ENCODE data around the gene GLI3. TPM values are rescaled to one million over a fixed set of nuclear protein-coding genes. Genes with fewer than 3 reads are reported as not detected.
A peak's percentile ranks its signal among the peaks of the same experiment; 100 is the strongest.

The GLI3 gene
- total RNA-seq, 4 donors from 2014 or later = 23.1 to 41.3 (median 24.6) TPM

DNA sequence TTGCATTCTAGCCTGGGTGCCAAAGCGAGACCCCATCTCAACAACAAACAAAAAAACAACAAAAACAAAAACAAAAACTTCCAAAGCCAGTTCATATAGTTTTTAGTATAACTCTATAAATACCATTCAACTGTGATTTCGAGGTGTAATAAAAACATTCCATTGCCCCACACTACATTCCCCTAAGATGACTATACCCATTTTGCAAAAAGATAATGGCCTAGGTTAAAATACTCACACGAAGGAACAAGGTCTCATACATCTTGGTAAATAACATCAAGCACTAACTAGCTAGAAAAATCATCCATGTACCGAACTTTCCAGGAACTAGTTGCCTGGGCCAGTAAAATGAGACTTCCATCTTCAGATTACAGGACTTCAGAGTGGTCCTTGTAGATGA is 55.4 kb downstream of the GLI3 start:
- WGBS = 79% methylated on average over 4 of the region's 4 CpGs
- DNase-seq (ENCODE audit: low spot score in 2 of 2) = no peak
- TF ChIP-seq, protein P1, sequence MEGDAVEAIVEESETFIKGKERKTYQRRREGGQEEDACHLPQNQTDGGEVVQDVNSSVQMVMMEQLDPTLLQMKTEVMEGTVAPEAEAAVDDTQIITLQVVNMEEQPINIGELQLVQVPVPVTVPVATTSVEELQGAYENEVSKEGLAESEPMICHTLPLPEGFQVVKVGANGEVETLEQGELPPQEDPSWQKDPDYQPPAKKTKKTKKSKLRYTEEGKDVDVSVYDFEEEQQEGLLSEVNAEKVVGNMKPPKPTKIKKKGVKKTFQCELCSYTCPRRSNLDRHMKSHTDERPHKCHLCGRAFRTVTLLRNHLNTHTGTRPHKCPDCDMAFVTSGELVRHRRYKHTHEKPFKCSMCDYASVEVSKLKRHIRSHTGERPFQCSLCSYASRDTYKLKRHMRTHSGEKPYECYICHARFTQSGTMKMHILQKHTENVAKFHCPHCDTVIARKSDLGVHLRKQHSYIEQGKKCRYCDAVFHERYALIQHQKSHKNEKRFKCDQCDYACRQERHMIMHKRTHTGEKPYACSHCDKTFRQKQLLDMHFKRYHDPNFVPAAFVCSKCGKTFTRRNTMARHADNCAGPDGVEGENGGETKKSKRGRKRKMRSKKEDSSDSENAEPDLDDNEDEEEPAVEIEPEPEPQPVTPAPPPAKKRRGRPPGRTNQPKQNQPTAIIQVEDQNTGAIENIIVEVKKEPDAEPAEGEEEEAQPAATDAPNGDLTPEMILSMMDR (IDR thresholded peaks at IDR 0.05) = no peak
- no peak for TF ChIP-seq POLR2AphosphoS5 (IDR thresholded peaks at IDR 0.05)
- no peak for TF ChIP-seq POLR2A (IDR thresholded peaks at IDR 0.05)
- TF ChIP-seq EP300 (IDR thresholded peaks at IDR 0.05) = no peak

GRCh38 chr7:42180806-42181205 is 56.2 kb downstream of the GLI3 start:
- H3K36me3 ChIP-seq = no peaks in the 10 kb centered on the region
- H3K4me3 ChIP-seq = no peak overlapping the region
- no peak overlapping the region for H3K27ac ChIP-seq
- no peak for TF ChIP-seq EP300 (IDR thresholded peaks at IDR 0.05)
- no peak for TF ChIP-seq POLR2A (IDR thresholded peaks at IDR 0.05)
- TF ChIP-seq, protein P1 (IDR thresholded peaks at IDR 0.05) = no peak
- TF ChIP-seq POLR2AphosphoS5 (IDR thresholded peaks at IDR 0.05) = no peak
- DNase-seq (ENCODE audit: low spot score in 2 of 2) = no peak
- 54% methylated on average over 2 of the region's 2 CpGs for WGBS
- H3K4me1 ChIP-seq = peaks cover 25% of the 10 kb centered on the region
- H3K27me3 ChIP-seq = no peaks in the 10 kb centered on the region
- H3K9me3 ChIP-seq = no peaks in the 10 kb centered on the region

More for the DNA sequence above, 55.4 kb downstream of the GLI3 start:
- Histone ChIP-seq H3K4me3 (no peak overlapping the region), H3K36me3 (no peaks in the 10 kb centered on the region), H3K27ac (no peak overlapping the region), H3K4me1 (peaks cover 18% of the 10 kb centered on the region), H3K9me3 (no peaks in the 10 kb centered on the region), H3K27me3 (no peaks in the 10 kb centered on the region)

DNA sequence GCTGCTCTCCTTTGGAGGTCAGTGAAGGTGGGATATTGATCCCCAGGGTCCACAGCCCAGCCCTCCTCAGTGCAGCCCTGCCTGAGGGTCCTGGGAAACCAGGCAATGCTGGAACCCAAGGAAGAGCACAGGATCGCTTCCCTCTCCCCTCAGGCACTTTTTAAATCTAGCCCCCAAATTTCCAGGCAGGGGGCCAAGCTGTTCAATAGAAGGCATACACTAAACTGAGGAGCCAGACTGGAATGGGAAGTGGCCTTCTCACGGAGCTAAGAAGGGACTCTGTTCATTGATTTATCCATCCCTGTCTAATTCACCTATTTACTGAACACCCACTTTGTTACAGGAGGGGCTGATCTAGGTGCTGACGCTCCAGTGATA is 60.3 kb downstream of the GLI3 start:
- Histone ChIP-seq H3K9me3 (no peaks in the 10 kb centered on the region), H3K27ac (peak overlapping the region; percentile 5), H3K4me1 (peaks cover 25% of the 10 kb centered on the region), H3K27me3 (no peaks in the 10 kb centered on the region), H3K36me3 (no peaks in the 10 kb centered on the region), H3K4me3 (no peak overlapping the region)
- no peak for DNase-seq (ENCODE audit: low spot score in 2 of 2)
- no peak for TF ChIP-seq EP300 (IDR thresholded peaks at IDR 0.05)
- no peak for TF ChIP-seq POLR2AphosphoS5 (IDR thresholded peaks at IDR 0.05)
- TF ChIP-seq POLR2A (IDR thresholded peaks at IDR 0.05) = no peak
- TF ChIP-seq, protein P1 (IDR thresholded peaks at IDR 0.05) = no peak
- 63% methylated on average over 3 of the region's 3 CpGs for WGBS

DNA sequence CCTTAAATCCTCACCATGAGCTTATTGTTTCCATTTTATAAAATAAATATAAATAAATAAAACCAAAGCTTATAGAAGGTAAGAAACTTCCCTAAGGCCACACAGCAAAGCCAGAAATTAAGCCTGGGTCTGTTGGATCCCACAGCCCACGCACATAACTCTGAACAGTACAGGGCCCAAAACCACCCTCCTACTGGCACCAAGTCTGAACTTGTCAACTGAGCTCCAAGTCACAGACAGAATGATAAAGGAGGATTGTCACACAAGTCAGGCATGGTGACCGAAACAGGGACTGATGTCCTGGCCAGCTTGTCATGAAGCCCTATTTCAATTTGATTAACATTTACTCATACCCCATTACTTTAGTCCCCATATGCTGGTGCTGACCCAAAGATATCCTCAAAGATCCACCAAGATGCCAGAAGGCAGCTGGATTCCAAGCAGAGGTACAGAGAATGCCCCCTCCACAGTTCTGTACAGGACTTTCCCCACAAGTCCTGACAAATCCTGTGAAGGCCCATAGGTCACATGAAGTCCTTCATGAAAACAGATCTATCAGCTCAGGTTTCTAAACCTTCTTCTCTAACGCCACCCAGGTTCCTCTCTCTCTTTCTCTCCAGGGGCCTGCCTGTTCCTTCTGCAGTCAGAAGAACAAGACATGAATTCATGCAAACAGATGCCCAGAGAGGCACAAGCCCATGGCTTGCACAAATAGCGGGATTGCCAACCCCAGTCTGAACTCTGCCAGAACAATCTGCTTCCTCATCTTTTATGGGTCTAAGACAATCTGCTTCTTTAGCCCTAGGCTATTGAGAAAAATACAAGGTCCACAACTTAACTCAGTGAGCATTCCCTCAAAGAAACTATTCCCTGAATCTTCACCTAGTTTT is 60.9 kb downstream of the GLI3 start:
- 34% methylated on average over 4 of the region's 4 CpGs for WGBS
- Histone ChIP-seq H3K4me3 (no peak overlapping the region), H3K36me3 (no peaks in the 10 kb centered on the region), H3K27me3 (no peaks in the 10 kb centered on the region), H3K27ac (peak overlapping the region; percentile 40), H3K4me1 (peaks cover 25% of the 10 kb centered on the region), H3K9me3 (no peaks in the 10 kb centered on the region)
- no peak for TF ChIP-seq POLR2A (IDR thresholded peaks at IDR 0.05)
- TF ChIP-seq, protein P1 (IDR thresholded peaks at IDR 0.05) = no peak
- no peak for DNase-seq (ENCODE audit: low spot score in 2 of 2)

- Histone ChIP-seq H3K9me3 (no peaks in the 10 kb centered on the region), H3K4me1 (peaks cover 22% of the 10 kb centered on the region), H3K27ac (peak overlapping the region; percentile 69), H3K36me3 (no peaks in the 10 kb centered on the region), H3K27me3 (no peaks in the 10 kb centered on the region), H3K4me3 (no peak overlapping the region)
- DNase-seq (ENCODE audit: low spot score in 2 of 2) = no peak
- TF ChIP-seq POLR2A (IDR thresholded peaks at IDR 0.05) (no peak), POLR2AphosphoS5 (IDR thresholded peaks at IDR 0.05) (no peak), EP300 (IDR thresholded peaks at IDR 0.05) (no peak)
- TF ChIP-seq, protein P1 (IDR thresholded peaks at IDR 0.05) = no peak
- 63% methylated on average over 20 of the region's 20 CpGs for WGBS
Measured at GRCh38 chr7:42174391-42174912, 62.6 kb downstream of the GLI3 start.

All from suprapubic skin (tissue), 4 donors.